ENCODE measurements around the gene SLC26A9. TPM values are rescaled to one million over a fixed set of nuclear protein-coding genes. Genes with fewer than 3 reads are reported as not detected.
A peak's percentile ranks its signal among the peaks of the same experiment; 100 is the strongest.

Gene SLC26A9
- total RNA-seq, 1 experiment from 2014 or later: 0.15 TPM

- TF ChIP-seq ZNF425 (CRISPR knock-in tag; conservative IDR thresholded peaks at IDR 0.05) (no peak), ETV6 (CRISPR knock-in tag; IDR thresholded peaks at IDR 0.05) (no peak), MLX (CRISPR knock-in tag; IDR thresholded peaks at IDR 0.05) (no peak), NR3C1 (CRISPR knock-in tag; conservative IDR thresholded peaks at IDR 0.05; ENCODE audit: low read depth) (no peak), ZNF138 (CRISPR knock-in tag; conservative IDR thresholded peaks at IDR 0.05) (no peak), SOX15 (CRISPR knock-in tag; IDR thresholded peaks at IDR 0.05) (no peak)
Observed at GRCh38 chr1:205986861-205987260, 43.6 kb upstream of the SLC26A9 start (continued).

- Mint-ChIP-seq H3K27me3 (ENCODE audit: low read depth) (no peaks in the 10 kb centered on the region; the same call in 1 of the 2 replicates), H3K4me1 (0 out of 2 replicates have a peak, but pooled peaks cover 4% of the 10 kb centered on the region), H3K27ac (no peak overlapping the region), H3K4me3 (no peak overlapping the region), H3K9me3 (peaks cover 9% of the 10 kb centered on the region), H3K36me3 (no peaks in the 10 kb centered on the region)
- ATAC-seq (peak; percentile 25), DNase-seq (ENCODE audit: low spot score) (no peak)
- ChIA-PET POLR2A (no interaction called here), CTCF (interaction anchor here (0.6 to 4.7 kb wide), 15 partner anchors 9 to 198 kb away, joined by 3 to 121 read pairs (median 4); no protein-coding TSS in a partner anchor)
- TF ChIP-seq ZNF425 (CRISPR knock-in tag; conservative IDR thresholded peaks at IDR 0.05): no peak
- TF ChIP-seq MYBL2 (CRISPR knock-in tag; IDR thresholded peaks at IDR 0.05): no peak
- TF ChIP-seq ZSCAN18 (CRISPR knock-in tag; IDR thresholded peaks at IDR 0.05): no peak
- TF ChIP-seq ZNF671 (CRISPR knock-in tag; IDR thresholded peaks at IDR 0.05): no peak
- TF ChIP-seq IRF1 (CRISPR knock-in tag; IDR thresholded peaks at IDR 0.05): no peak
Observed at GRCh38 chr1:205986292-205986691, 43.0 kb upstream of the SLC26A9 start.

GRCh38 chr1:205985330-205986005 lies 42.2 kb upstream of the SLC26A9 start:
- H3K4me1 Mint-ChIP-seq: 0 out of 2 replicates have a peak, but pooled peaks cover 4% of the 10 kb centered on the region
- ChIA-PET CTCF (interaction anchor here (0.6 to 4.7 kb wide), 14 partner anchors 8 to 494 kb away, joined by 3 to 121 read pairs (median 6); no protein-coding TSS in a partner anchor), POLR2A (no interaction called here)
- peaks cover 13% of the 10 kb centered on the region for H3K9me3 Mint-ChIP-seq
- H3K27me3 Mint-ChIP-seq (ENCODE audit: low read depth): no peaks in the 10 kb centered on the region; the same call in 1 of the 2 replicates
- DNase-seq (ENCODE audit: low spot score) (no peak), ATAC-seq (no peak)
- H3K27ac Mint-ChIP-seq: no peak overlapping the region
- TF ChIP-seq NFATC4 (CRISPR knock-in tag; IDR thresholded peaks at IDR 0.05): no peak
- no peak for TF ChIP-seq ETV6 (CRISPR knock-in tag; IDR thresholded peaks at IDR 0.05)
- no peak overlapping the region for H3K4me3 Mint-ChIP-seq
- H3K36me3 Mint-ChIP-seq: no peaks in the 10 kb centered on the region
